Breast epithelium (tissue), 4 donors: ENCODE results near the gene CFAP97D2. TPM values are rescaled to one million over a fixed set of nuclear protein-coding genes. Genes with fewer than 3 reads are reported as not detected.

ENCODE experiments used
- DNase-seq, 2 donors: peaks; one replicate each; pipeline ENCODE4 v3.0.0-alpha.2; 2019; ENCODE audit warnings: low spot score in 2 of 2
- H3K27ac ChIP-seq, 2 donors: fragments of 200-600 bp; sonication (generic) in 1 of 2; one replicate each; pipeline ENCODE4 v1.5.1; 2016 to 2019; ENCODE audit warnings: mild to moderate bottlenecking in 1 of 2
- H3K27me3 ChIP-seq, 2 donors: fragments of 200-600 bp; sonication (generic) in 1 of 2; one replicate each; pipeline versions ENCODE4 v1.5.1 to v1.6.0; 2017 to 2019; ENCODE audit warnings: control low read depth in 1 of 2, mild to moderate bottlenecking in 1 of 2
- H3K36me3 ChIP-seq: fragments of 200-600 bp; one replicate; pipeline ENCODE4 v1.5.1; 2019
- H3K4me1 ChIP-seq, 2 donors: fragments of 200-600 bp; sonication (generic); one replicate each; pipeline ENCODE4 v1.5.1; 2016 to 2019; ENCODE audit warnings: control low read depth in 1 of 2
- H3K4me3 ChIP-seq, 3 donors: fragments of 200-600 bp; sonication (generic); 1 replicate in 2 of 3; 2 replicates in 1 of 3; pipeline ENCODE4 v1.5.1; 2016 to 2019; ENCODE audit warnings: mild to moderate bottlenecking in 3 of 3, moderate library complexity in 2 of 3
- H3K9me3 ChIP-seq, 2 donors: fragments of 200-600 bp; sonication (generic) in 1 of 2; one replicate each; pipeline ENCODE4 v1.5.1; 2016 to 2019; ENCODE audit warnings: control low read depth in 1 of 2
- POLR2A ChIP-seq: fragments of 450-650 bp; IDR thresholded peaks from one replicate; pipeline ENCODE4 v1.6.1; 2016; ENCODE audit warnings: antibody characterized with exemption, mild to moderate bottlenecking, moderate library complexity
- POLR2AphosphoS5 ChIP-seq, 3 donors: sonication (generic); formaldehyde crosslinking; IDR thresholded peaks; one replicate each; pipeline ENCODE4 v1.6.1; 2017; ENCODE audit warnings: antibody characterized with exemption in 3 of 3
- intact Hi-C: fragments of 100-400 bp; cut with DNase I; formaldehyde crosslinking; loops from one replicate; pipeline ENCODE4 v1.15.1; 2023; ENCODE audit warnings: low total_unique reads
- total RNA-seq, 3 donors: library from RNA; depleted of rRNA; stranded (reverse); fragments of >200 nt; gene quantifications; one replicate each; pipeline ENCODE4 v1.1.0, GENCODE V29; 2016
- TF ChIP-seq, protein P1 (sequence below), 3 donors: fragments of 450-650 bp; IDR thresholded peaks; one replicate each; pipeline ENCODE4 v1.5.1; 2016 to 2017; ENCODE audit warnings: antibody characterized with exemption in 3 of 3, mild to moderate bottlenecking in 3 of 3, moderate library complexity in 3 of 3

Gene CFAP97D2
- total RNA-seq, 3 donors from 2014 or later: not detected

DNA sequence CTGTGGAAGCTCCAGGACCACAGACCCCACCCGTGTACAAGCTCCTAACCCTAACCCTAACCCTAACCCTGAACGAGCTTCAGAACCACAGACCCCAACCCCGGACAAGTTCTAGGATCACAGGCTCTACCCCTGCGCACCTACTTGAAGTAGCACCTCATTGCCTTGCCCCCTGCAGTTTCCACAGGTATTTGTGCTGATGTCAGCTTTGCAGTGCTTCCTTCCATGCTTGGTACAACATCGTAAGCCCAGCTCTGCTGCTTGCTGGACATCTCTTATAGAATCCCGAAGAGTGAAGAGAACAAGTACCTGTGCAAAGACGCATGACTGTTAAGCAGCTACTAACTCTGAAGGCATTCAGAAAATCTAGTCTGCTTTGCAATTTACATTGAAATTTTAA, 34.9 kb downstream of the CFAP97D2 start:
- no peak for DNase-seq
- peaks cover 0 to 13% of the 10 kb centered on the region in 2 donors for H3K27me3 ChIP-seq
- no peak overlapping the region for H3K27ac ChIP-seq
- no peaks in the 10 kb centered on the region for H3K36me3 ChIP-seq
- intact Hi-C loops: no loop called here
- no peak overlapping the region for H3K4me3 ChIP-seq
- H3K4me1 ChIP-seq: no peaks in the 10 kb centered on the region
- no peak for TF ChIP-seq POLR2A
- H3K9me3 ChIP-seq: no peaks in the 10 kb centered on the region

DNA sequence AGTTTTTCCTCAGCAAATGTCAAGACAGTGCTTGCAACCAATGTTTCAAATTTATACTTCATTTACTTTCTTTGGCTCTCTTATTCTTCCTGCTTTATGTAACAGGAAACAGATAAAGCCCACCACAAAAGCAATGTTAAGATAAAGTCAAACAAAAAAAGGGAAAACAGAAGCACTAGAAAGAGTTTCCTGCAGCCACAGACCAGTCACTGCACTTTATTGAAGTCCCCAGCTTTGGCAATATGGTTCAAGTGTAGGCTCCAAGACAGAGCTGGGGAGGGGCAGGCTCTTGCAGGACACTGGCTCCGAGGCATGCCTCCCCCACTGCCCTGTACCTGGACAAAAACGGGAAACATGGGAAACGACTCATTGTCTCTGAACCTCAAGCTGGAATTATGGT, 40.3 kb downstream of the CFAP97D2 start:
- Histone ChIP-seq H3K27me3 (no peaks in the 10 kb centered on the region), H3K36me3 (no peaks in the 10 kb centered on the region), H3K27ac (no peak overlapping the region), H3K4me1 (no peaks in the 10 kb centered on the region), H3K4me3 (no peak overlapping the region), H3K9me3 (no peaks in the 10 kb centered on the region)
- intact Hi-C loops: loop anchor here (2.0 kb wide), 1 partner anchor 37 kb away; no protein-coding TSS in a partner anchor
- TF ChIP-seq POLR2AphosphoS5 (IDR thresholded peaks at IDR 0.05) (no peak), POLR2A (no peak)
- TF ChIP-seq, protein P1, sequence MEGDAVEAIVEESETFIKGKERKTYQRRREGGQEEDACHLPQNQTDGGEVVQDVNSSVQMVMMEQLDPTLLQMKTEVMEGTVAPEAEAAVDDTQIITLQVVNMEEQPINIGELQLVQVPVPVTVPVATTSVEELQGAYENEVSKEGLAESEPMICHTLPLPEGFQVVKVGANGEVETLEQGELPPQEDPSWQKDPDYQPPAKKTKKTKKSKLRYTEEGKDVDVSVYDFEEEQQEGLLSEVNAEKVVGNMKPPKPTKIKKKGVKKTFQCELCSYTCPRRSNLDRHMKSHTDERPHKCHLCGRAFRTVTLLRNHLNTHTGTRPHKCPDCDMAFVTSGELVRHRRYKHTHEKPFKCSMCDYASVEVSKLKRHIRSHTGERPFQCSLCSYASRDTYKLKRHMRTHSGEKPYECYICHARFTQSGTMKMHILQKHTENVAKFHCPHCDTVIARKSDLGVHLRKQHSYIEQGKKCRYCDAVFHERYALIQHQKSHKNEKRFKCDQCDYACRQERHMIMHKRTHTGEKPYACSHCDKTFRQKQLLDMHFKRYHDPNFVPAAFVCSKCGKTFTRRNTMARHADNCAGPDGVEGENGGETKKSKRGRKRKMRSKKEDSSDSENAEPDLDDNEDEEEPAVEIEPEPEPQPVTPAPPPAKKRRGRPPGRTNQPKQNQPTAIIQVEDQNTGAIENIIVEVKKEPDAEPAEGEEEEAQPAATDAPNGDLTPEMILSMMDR (IDR thresholded peaks at IDR 0.05): no peak
- DNase-seq: no peak

DNA sequence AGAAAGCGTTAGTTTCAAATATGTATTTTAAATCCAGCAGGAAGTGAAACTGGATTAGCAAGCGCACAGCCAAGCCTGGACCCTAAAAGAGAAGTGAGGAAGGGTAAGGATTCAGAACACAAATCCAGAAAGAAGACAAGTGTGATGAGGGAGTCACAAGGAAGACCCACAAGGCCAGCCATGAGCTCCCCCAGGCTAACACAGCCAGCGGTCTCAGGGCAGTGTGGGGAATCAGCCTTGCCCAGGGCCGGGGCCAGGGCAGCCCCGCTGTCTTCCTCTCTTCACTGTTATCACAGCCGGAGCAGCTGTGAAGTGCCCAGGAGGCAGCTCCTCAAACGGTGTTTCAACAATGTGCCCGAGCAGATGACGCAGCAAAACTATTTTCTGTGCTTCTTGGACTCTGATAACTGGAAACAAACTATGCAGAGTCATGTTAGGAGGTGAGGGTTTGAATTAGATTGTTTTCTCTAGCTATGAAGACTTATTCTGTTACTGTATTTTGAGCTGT, 43.5 kb downstream of the CFAP97D2 start:
- H3K27ac ChIP-seq: no peak overlapping the region
- no peaks in the 10 kb centered on the region for H3K36me3 ChIP-seq
- H3K4me3 ChIP-seq: no peak overlapping the region
- no peaks in the 10 kb centered on the region for H3K27me3 ChIP-seq
- no peaks in the 10 kb centered on the region for H3K9me3 ChIP-seq
- TF ChIP-seq POLR2AphosphoS5 (IDR thresholded peaks at IDR 0.05) (no peak), POLR2A (no peak)
- TF ChIP-seq, protein P1 (IDR thresholded peaks at IDR 0.05): no peak
- H3K4me1 ChIP-seq: peaks cover 0 to 10% of the 10 kb centered on the region in 2 donors
- DNase-seq: no peak
- intact Hi-C loops: no loop called here

DNA sequence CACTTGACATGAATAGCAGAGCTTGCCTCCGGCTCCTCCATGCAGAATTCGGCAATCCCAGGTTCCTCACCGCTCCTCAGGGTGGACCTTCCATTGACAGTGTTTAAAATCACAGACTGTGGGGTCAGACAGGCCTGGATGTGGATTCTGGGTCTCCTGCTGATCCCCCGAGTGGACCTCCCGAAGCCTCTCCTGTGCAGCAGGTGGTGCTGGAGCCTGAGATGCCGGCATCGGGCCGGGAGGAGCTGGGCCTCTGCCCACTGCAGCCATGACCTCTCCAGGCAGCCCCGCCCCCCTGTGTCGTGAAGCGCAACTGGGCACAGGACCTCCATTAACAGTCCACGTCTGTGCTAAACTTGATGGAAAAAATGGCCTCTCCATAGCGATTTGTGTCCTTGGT, 45.1 kb downstream of the CFAP97D2 start:
- DNase-seq: no peak
- no peaks in the 10 kb centered on the region for H3K36me3 ChIP-seq
- no peak overlapping the region for H3K4me3 ChIP-seq
- no peaks in the 10 kb centered on the region for H3K27me3 ChIP-seq
- no peaks in the 10 kb centered on the region for H3K9me3 ChIP-seq
- no peak overlapping the region for H3K27ac ChIP-seq
- intact Hi-C loops: no loop called here
- peaks cover 0 to 10% of the 10 kb centered on the region in 2 donors for H3K4me1 ChIP-seq
- TF ChIP-seq POLR2AphosphoS5 (IDR thresholded peaks at IDR 0.05) (no peak), POLR2A (no peak)
- TF ChIP-seq, protein P1 (IDR thresholded peaks at IDR 0.05): no peak

DNA sequence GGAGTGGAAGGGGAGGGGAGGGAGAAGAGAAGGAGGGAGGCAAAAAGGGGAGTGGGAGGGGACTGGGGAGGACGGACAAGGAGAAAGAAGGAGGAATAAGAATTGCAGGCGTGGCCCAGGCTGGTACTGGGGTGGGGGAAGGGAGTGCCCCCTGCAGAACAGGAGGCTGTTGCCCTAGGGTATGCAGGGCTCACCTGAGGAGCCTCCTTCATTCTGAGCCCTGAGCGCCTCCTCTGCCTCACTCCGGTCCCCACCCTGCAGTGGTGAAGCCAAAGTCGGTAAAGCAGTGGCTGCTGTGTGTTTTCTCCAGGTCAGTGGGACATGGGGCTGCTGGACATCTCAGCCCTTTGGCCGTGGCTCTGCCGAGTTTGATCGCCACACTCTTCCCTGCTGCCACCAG, 46.6 kb downstream of the CFAP97D2 start:
- H3K27ac ChIP-seq: no peak overlapping the region
- TF ChIP-seq POLR2AphosphoS5 (IDR thresholded peaks at IDR 0.05) (no peak), POLR2A (no peak)
- TF ChIP-seq, protein P1 (IDR thresholded peaks at IDR 0.05): no peak

More for the DNA sequence above, 46.6 kb downstream of the CFAP97D2 start:
- intact Hi-C loops: loop anchor here (5.0 kb wide), 1 partner anchor 268 kb away; no protein-coding TSS in a partner anchor
- Histone ChIP-seq H3K36me3 (no peaks in the 10 kb centered on the region), H3K9me3 (no peaks in the 10 kb centered on the region), H3K27me3 (no peaks in the 10 kb centered on the region), H3K4me1 (peaks cover 0 to 10% of the 10 kb centered on the region in 2 donors), H3K4me3 (no peak overlapping the region)
- no peak for DNase-seq
